Natural killer cell (primary cell): Measurements from ENCODE around the gene LRRC31. TPM values are rescaled to one million over a fixed set of nuclear protein-coding genes. Genes with fewer than 3 reads are reported as not detected.

Experiments used
- ATAC-seq, 3 donors: fragments of 150-1000 bp in 2 of 3; fragments of 200-7000 bp in 1 of 3; cut with Tn5 transposase; 1 replicate in 1 of 3; 2 replicates in 2 of 3; pipeline ENCODE4 v1.10.0; 2021; ENCODE audit warnings: mild to moderate bottlenecking in 2 of 3, moderate library complexity in 2 of 3
- DNase-seq, 2 donors: peaks; one replicate each; pipeline versions ENCODE4 v3.0.0 to v3.0.0-alpha.2; 2013 to 2021; ENCODE audit warnings: mixed read lengths in 1 of 2
- H3K27ac ChIP-seq: one replicate; pipeline ENCODE4 v1.5.1; 2013; ENCODE audit warnings: mild to moderate bottlenecking, low read length
- H3K27me3 ChIP-seq: one replicate; pipeline ENCODE4 v1.6.1; 2013; ENCODE audit warnings: low read length; ENCODE audit not compliant: control insufficient read depth, insufficient read depth
- H3K36me3 ChIP-seq: one replicate; pipeline ENCODE4 v1.6.1; 2013; ENCODE audit warnings: low read length; ENCODE audit not compliant: control insufficient read depth, insufficient read depth
- H3K4me1 ChIP-seq: one replicate; pipeline ENCODE4 v1.6.1; 2013; ENCODE audit warnings: low read length; ENCODE audit not compliant: control insufficient read depth, insufficient read depth
- H3K4me3 ChIP-seq: one replicate; pipeline ENCODE4 v1.5.1; 2013; ENCODE audit warnings: low read length
- H3K9me3 ChIP-seq: one replicate; pipeline ENCODE4 v1.6.1; 2013; ENCODE audit warnings: low read length; ENCODE audit not compliant: control insufficient read depth, insufficient read depth
- H3K27ac Mint-ChIP-seq, 2 donors: one replicate each; pipeline ENCODE4 v1.8.0; 2022; ENCODE audit warnings: mild to moderate bottlenecking in 2 of 2, mixed read lengths in 2 of 2, moderate library complexity in 1 of 2
- H3K27me3 Mint-ChIP-seq, 2 donors: one replicate each; pipeline ENCODE4 v1.8.0; 2022; ENCODE audit warnings: low read depth in 2 of 2, mixed read lengths in 2 of 2
- H3K36me3 Mint-ChIP-seq: one replicate; pipeline ENCODE4 v1.8.0; 2022; ENCODE audit warnings: mixed read lengths
- H3K4me1 Mint-ChIP-seq, 2 donors: one replicate each; pipeline ENCODE4 v1.8.0; 2022; ENCODE audit warnings: mixed read lengths in 2 of 2
- H3K4me3 Mint-ChIP-seq: one replicate; pipeline ENCODE4 v1.8.0; 2022; ENCODE audit warnings: mild to moderate bottlenecking, moderate library complexity, mixed read lengths
- H3K9me3 Mint-ChIP-seq, 2 donors: one replicate each; pipeline ENCODE4 v1.8.0; 2022; ENCODE audit warnings: mixed read lengths in 2 of 2
- CTCF ChIP-seq: fragments of 200-600 bp; IDR thresholded peaks from one replicate; pipeline ENCODE4 v1.8.0; 2022; ENCODE audit warnings: antibody characterized with exemption
- WGBS: methylation state at CpG from one replicate; pipeline ENCODE4 v1.1.7; 2013; ENCODE audit warnings: missing lambda C conversion rate; ENCODE audit not compliant: insufficient coverage; 5-methylcytosine and 5-hydroxymethylcytosine counted together
- intact Hi-C: fragments of 100-400 bp; cut with micrococcal nuclease; formaldehyde crosslinking; loops from one replicate; pipeline ENCODE4 v1.14.2; 2022
- total RNA-seq, 4 donors: library from RNA; stranded (reverse); fragments of 120-200 nt in 1 of 4; gene quantifications; one replicate each; pipeline versions ENCODE4 v1.2.3 to v1.2.4, GENCODE V29; 2013 to 2022

The LRRC31 gene
- total RNA-seq, 3 donors from 2014 or later (not counting 1 experiment from before 2014, with no cell fraction given): not detected

- intact Hi-C loops: no loop called here
- Mint-ChIP-seq H3K4me3 (no peak overlapping the region), H3K27me3 (peaks cover 10 to 12% of the 10 kb centered on the region in 2 donors), H3K9me3 (no peaks in the 10 kb centered on the region), H3K27ac (no peak overlapping the region), H3K4me1 (no peaks in the 10 kb centered on the region), H3K36me3 (no peaks in the 10 kb centered on the region)
- WGBS: 80% methylated on average over 3 of the region's 3 CpGs
- DNase-seq (no peak), ATAC-seq (no peak)
- Histone ChIP-seq H3K9me3 (no peaks in the 10 kb centered on the region), H3K36me3 (no peaks in the 10 kb centered on the region), H3K4me1 (no peaks in the 10 kb centered on the region), H3K4me3 (no peak overlapping the region), H3K27ac (no peak overlapping the region), H3K27me3 (no peaks in the 10 kb centered on the region)
- TF ChIP-seq CTCF: no peak
Observed at GRCh38 chr3:169825316-169825715, 44.4 kb downstream of the LRRC31 start.

GRCh38 chr3:169822983-169823382 lies 46.8 kb downstream of the LRRC31 start:
- Mint-ChIP-seq H3K4me3 (no peak overlapping the region), H3K27ac (no peak overlapping the region), H3K4me1 (no peaks in the 10 kb centered on the region), H3K9me3 (no peaks in the 10 kb centered on the region), H3K36me3 (no peaks in the 10 kb centered on the region), H3K27me3 (peaks cover 19 to 30% of the 10 kb centered on the region in 2 donors)
- Histone ChIP-seq H3K9me3 (no peaks in the 10 kb centered on the region), H3K27ac (no peak overlapping the region), H3K36me3 (no peaks in the 10 kb centered on the region), H3K27me3 (no peaks in the 10 kb centered on the region), H3K4me3 (no peak overlapping the region), H3K4me1 (no peaks in the 10 kb centered on the region)
- intact Hi-C loops: no loop called here
- DNase-seq: no peak
- no peak for TF ChIP-seq CTCF
- 90% methylated on average over 4 of the region's 6 CpGs for WGBS
- ATAC-seq: no peak

- Mint-ChIP-seq H3K9me3 (no peaks in the 10 kb centered on the region), H3K4me1 (no peaks in the 10 kb centered on the region), H3K27ac (no peak overlapping the region), H3K27me3 (peaks cover 22 to 35% of the 10 kb centered on the region in 2 donors), H3K4me3 (no peak overlapping the region), H3K36me3 (no peaks in the 10 kb centered on the region)
- Histone ChIP-seq H3K36me3 (no peaks in the 10 kb centered on the region), H3K4me3 (no peak overlapping the region), H3K27me3 (no peaks in the 10 kb centered on the region), H3K9me3 (no peaks in the 10 kb centered on the region), H3K27ac (no peak overlapping the region), H3K4me1 (no peaks in the 10 kb centered on the region)
- intact Hi-C loops: no loop called here
- WGBS: 95% methylated on average over 20 of the region's 20 CpGs
- DNase-seq (no peak), ATAC-seq (no peak)
- no peak for TF ChIP-seq CTCF
Observed at GRCh38 chr3:169822540-169822939, 47.2 kb downstream of the LRRC31 start.

GRCh38 chr3:169822091-169822490 lies 47.6 kb downstream of the LRRC31 start:
- no peak overlapping the region for H3K27ac ChIP-seq
- peaks cover 26 to 39% of the 10 kb centered on the region in 2 donors for H3K27me3 Mint-ChIP-seq
- TF ChIP-seq CTCF: no peak
- DNase-seq (no peak), ATAC-seq (no peak)
- intact Hi-C loops: no loop called here
- H3K36me3 ChIP-seq: no peaks in the 10 kb centered on the region
- no peaks in the 10 kb centered on the region for H3K4me1 Mint-ChIP-seq
- no peaks in the 10 kb centered on the region for H3K4me1 ChIP-seq
- no peaks in the 10 kb centered on the region for H3K36me3 Mint-ChIP-seq
- H3K27me3 ChIP-seq: no peaks in the 10 kb centered on the region
- H3K27ac Mint-ChIP-seq: no peak overlapping the region
- no peak overlapping the region for H3K4me3 ChIP-seq
- no peaks in the 10 kb centered on the region for H3K9me3 ChIP-seq
- WGBS: 93% methylated on average over 15 of the region's 15 CpGs
- H3K4me3 Mint-ChIP-seq: no peak overlapping the region
- H3K9me3 Mint-ChIP-seq: no peaks in the 10 kb centered on the region
